Measurements from ENCODE around the gene NTN5.

- TF ChIP-seq CTCF (conservative IDR thresholded peaks at IDR 0.05; ENCODE audit: low read length), result no peak
- TF ChIP-seq EZH2phosphoT487 (IDR thresholded peaks at IDR 0.05; ENCODE audit: borderline replicate concordance, low read depth, low read length), result no peak
Measured at GRCh38 chr19:48713864-48714755, 41.3 kb upstream of the NTN5 start.
